Thymus (tissue), 11 donors: ENCODE measurements around the gene MAP7. TPM values are rescaled to one million over a fixed set of nuclear protein-coding genes. Genes with fewer than 3 reads are reported as not detected.

Experiments
- DNase-seq, 9 donors: peaks; one replicate each; pipeline ENCODE4 v3.0.0-alpha.2; 2013; ENCODE audit warnings: low spot score in 9 of 9, low read depth in 6 of 9, missing footprints in 1 of 9
- H3K27ac ChIP-seq, 2 donors: one replicate each; pipeline ENCODE4 v1.5.1; 2013; ENCODE audit warnings: control low read depth in 1 of 2, low read depth in 1 of 2, low read length in 1 of 2, mild to moderate bottlenecking in 1 of 2, moderate library complexity in 1 of 2
- H3K27me3 ChIP-seq, 2 donors: one replicate each; pipeline ENCODE4 v1.5.1; 2013; ENCODE audit warnings: low read length in 1 of 2; ENCODE audit not compliant: control insufficient read depth in 2 of 2, insufficient read depth in 1 of 2
- H3K36me3 ChIP-seq, 2 donors: one replicate each; pipeline ENCODE4 v1.5.1; 2013; ENCODE audit warnings: low read length in 1 of 2, mild to moderate bottlenecking in 1 of 2, moderate library complexity in 1 of 2; ENCODE audit not compliant: control insufficient read depth in 2 of 2, insufficient read depth in 2 of 2
- H3K4me1 ChIP-seq, 2 donors: one replicate each; pipeline ENCODE4 v1.5.1; 2013; ENCODE audit warnings: low read length in 2 of 2; ENCODE audit not compliant: control insufficient read depth in 2 of 2, insufficient read depth in 2 of 2
- H3K4me3 ChIP-seq, 2 donors: one replicate each; pipeline ENCODE4 v1.5.1; 2013; ENCODE audit warnings: low read length in 2 of 2, control low read depth in 1 of 2, mild to moderate bottlenecking in 1 of 2
- H3K9me3 ChIP-seq, 2 donors: one replicate each; pipeline ENCODE4 v1.5.1; 2013; ENCODE audit warnings: low read length in 1 of 2, mild to moderate bottlenecking in 1 of 2; ENCODE audit not compliant: control insufficient read depth in 2 of 2, insufficient read depth in 1 of 2
- WGBS: extraction: QIAGEN DNeasy Blood & Tissue Kit; methylation state at CpG from one replicate; pipeline ENCODE4 v1.1.7; 2013; 5-methylcytosine and 5-hydroxymethylcytosine counted together
- polyA plus RNA-seq: library from polyadenylated mRNA; stranded (reverse); fragments of 200-250 nt; gene quantifications from one replicate; pipeline ENCODE4 v1.2.3, GENCODE V29; 2013
- total RNA-seq: library from RNA; stranded (reverse); fragments of 120-200 nt; gene quantifications from one replicate; pipeline ENCODE4 v1.2.4, GENCODE V29; 2013
- donor health status: healthy.

Gene MAP7
- total and polyA plus RNA-seq, 2 donors: 2.5 to 7.8 TPM

DNA sequence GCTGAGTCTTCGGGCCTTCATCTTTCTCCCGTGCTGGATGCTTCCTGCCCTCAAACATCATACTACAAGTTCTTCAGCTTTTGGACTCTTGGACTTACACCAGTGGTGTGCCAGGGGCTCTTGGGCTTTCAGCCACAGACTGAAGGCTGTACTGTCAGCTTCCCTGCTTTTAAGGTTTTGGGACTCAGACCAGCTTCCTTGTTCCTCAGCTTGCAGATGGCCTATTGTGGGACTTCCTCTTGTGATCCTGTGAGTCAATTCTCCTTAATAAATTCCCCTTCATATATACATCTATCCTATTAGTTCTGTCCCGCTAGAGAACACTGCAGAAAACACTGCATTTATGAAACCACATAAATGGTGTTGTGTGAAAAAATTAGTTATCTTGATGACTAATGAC is 246.7 kb downstream of the MAP7 start:
- Histone ChIP-seq H3K9me3 (no peaks in the 10 kb centered on the region), H3K4me3 (no peak overlapping the region), H3K4me1 (no peaks in the 10 kb centered on the region), H3K27ac (no peak overlapping the region), H3K27me3 (no peaks in the 10 kb centered on the region), H3K36me3 (no peaks in the 10 kb centered on the region)
- DNase-seq: no peak
- 95% methylated on average over 3 of the region's 3 CpGs for WGBS

DNA sequence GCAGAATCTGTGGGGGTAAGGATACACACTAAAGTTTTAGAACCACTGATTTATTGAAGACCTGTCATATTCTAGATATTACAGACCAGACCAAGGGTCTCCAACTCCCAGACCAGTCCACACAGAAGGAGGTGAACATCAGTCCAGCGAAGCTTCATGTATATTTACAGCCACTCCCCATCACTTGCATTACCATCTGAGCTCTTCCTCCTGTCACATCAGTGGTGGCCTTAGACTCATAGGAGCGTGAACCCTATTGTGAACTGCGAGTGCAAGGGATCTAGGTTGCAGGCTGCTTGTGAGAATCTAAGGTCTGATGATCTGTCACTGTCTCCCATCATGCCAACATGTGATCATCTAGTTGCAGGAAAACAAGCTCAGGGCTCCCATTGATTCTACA is 255.6 kb downstream of the MAP7 start:
- Histone ChIP-seq H3K27ac (no peak overlapping the region), H3K27me3 (no peaks in the 10 kb centered on the region), H3K9me3 (no peaks in the 10 kb centered on the region), H3K36me3 (no peaks in the 10 kb centered on the region), H3K4me1 (peaks cover 6 to 9% of the 10 kb centered on the region in 2 donors), H3K4me3 (no peak overlapping the region)
- no peak for DNase-seq
- WGBS: 99% methylated on average over 3 of the region's 3 CpGs

Other genes starting within 250 kb of the MAP7 start
- 7.3 TPM for gene MAP3K5, start 242.1 kb upstream of the MAP7 start, total RNA-seq
- gene MAP3K5, start 242.1 kb upstream of the MAP7 start, polyA plus RNA-seq: 23.0 TPM